Dermis microvascular lymphatic vessel endothelial cell (primary cell): Measurements from ENCODE around the gene CRIP1. TPM values are rescaled to one million over a fixed set of nuclear protein-coding genes. Genes with fewer than 3 reads are reported as not detected.

Experiments used
- DNase-seq, 2 donors: peaks; one replicate each; pipeline versions ENCODE4 v3.0.0 to v3.0.0-alpha.2; 2010; ENCODE audit warnings: low read depth in 2 of 2
- total RNA-seq: library from RNA; depleted of rRNA; stranded (reverse); fragments of >200 nt; gene quantifications from 2 replicates; pipeline ENCODE4 v1.2.1, GENCODE V29; 2014

The CRIP1 gene
- total RNA-seq, 1 donor from 2014 or later: 0.90 TPM

- DNase-seq: no peak
Measured at GRCh38 chr14:105469456-105470349, 17.0 kb upstream of the CRIP1 start.

GRCh38 chr14:105470350-105471296 is 16.1 kb upstream of the CRIP1 start:
- no peak for DNase-seq

GRCh38 chr14:105471297-105471821 is 15.3 kb upstream of the CRIP1 start:
- DNase-seq: no peak

GRCh38 chr14:105471823-105472485 is 14.7 kb upstream of the CRIP1 start:
- DNase-seq: no peak

GRCh38 chr14:105472486-105472991 is 14.1 kb upstream of the CRIP1 start:
- no peak for DNase-seq

- no peak for DNase-seq
Measured at GRCh38 chr14:105473033-105473676, 13.5 kb upstream of the CRIP1 start.

- DNase-seq: peak; percentile 79 to 92
Measured at GRCh38 chr14:105473677-105474482, 12.8 kb upstream of the CRIP1 start.

GRCh38 chr14:105474483-105475268 is 12.0 kb upstream of the CRIP1 start, which contains the start of gene CRIP2:
Gene CRIP2 (plus strand): TSS chr14:105474821. CDS start chr14:105474863, 42 bp downstream.
- peak in 1 of 2 donors; percentile 67 for DNase-seq

- DNase-seq: peak; percentile 74 to 82
Measured at GRCh38 chr14:105475269-105476096, 11.2 kb upstream of the CRIP1 start.

- DNase-seq: peak; percentile 72 to 82
Measured at GRCh38 chr14:105476097-105476830, 10.4 kb upstream of the CRIP1 start.

GRCh38 chr14:105476831-105477659 is 9.6 kb upstream of the CRIP1 start:
- DNase-seq: peak in 1 of 2 donors; percentile 50

- peak in 1 of 2 donors; percentile 52 for DNase-seq
Measured at GRCh38 chr14:105477660-105478397, 8.9 kb upstream of the CRIP1 start.

- DNase-seq: no peak
Measured at GRCh38 chr14:105478398-105479251, 8.1 kb upstream of the CRIP1 start.

GRCh38 chr14:105479431-105480158 is 7.1 kb upstream of the CRIP1 start:
- DNase-seq: no peak
